Transverse colon (tissue), 4 donors: ENCODE measurements around the gene SLC52A3. TPM values are rescaled to one million over a fixed set of nuclear protein-coding genes. Genes with fewer than 3 reads are reported as not detected.

Experiments used
- DNase-seq: peaks from one replicate; pipeline ENCODE4 v3.0.0-alpha.2; 2019
- H3K27ac ChIP-seq, 4 donors: fragments of 200-600 bp; sonication (generic); 2 replicates each; pipeline ENCODE4 v1.5.1; 2016 to 2018; ENCODE audit warnings: inconsistent platforms in 4 of 4
- H3K27me3 ChIP-seq: fragments of 200-600 bp; sonication (generic); 2 replicates; pipeline ENCODE4 v1.5.1; 2017; ENCODE audit warnings: inconsistent platforms
- H3K36me3 ChIP-seq, 4 donors: fragments of 200-600 bp; sonication (generic); 2 replicates each; pipeline ENCODE4 v1.5.1; 2017 to 2019; ENCODE audit warnings: inconsistent platforms in 4 of 4
- H3K4me1 ChIP-seq, 4 donors: fragments of 200-600 bp; sonication (generic); 2 replicates each; pipeline ENCODE4 v1.5.1; 2017 to 2020; ENCODE audit warnings: inconsistent platforms in 4 of 4
- H3K4me3 ChIP-seq, 4 donors: fragments of 200-600 bp; sonication (generic); 1 replicate in 1 of 4; 2 replicates in 3 of 4; pipeline versions ENCODE4 v1.5.1 to v1.6.1; 2017 to 2019; ENCODE audit warnings: inconsistent platforms in 4 of 4
- H3K9me3 ChIP-seq, 2 donors: fragments of 200-600 bp; sonication (generic); 2 replicates each; pipeline ENCODE4 v1.5.1; 2017 to 2019; ENCODE audit warnings: inconsistent platforms in 2 of 2
- EP300 ChIP-seq: sonication (generic); formaldehyde crosslinking; IDR thresholded peaks from one replicate; pipeline ENCODE4 v1.6.1; 2017; ENCODE audit warnings: antibody characterized with exemption, low read depth
- POLR2A ChIP-seq: fragments of 450-650 bp; IDR thresholded peaks from one replicate; pipeline ENCODE4 v1.6.1; 2016; ENCODE audit warnings: antibody characterized with exemption, mild to moderate bottlenecking, moderate library complexity
- POLR2AphosphoS5 ChIP-seq, 3 donors: sonication (generic); formaldehyde crosslinking; IDR thresholded peaks; one replicate each; pipeline ENCODE4 v1.6.1; 2016; ENCODE audit warnings: antibody characterized with exemption in 3 of 3
- WGBS, 2 donors: methylation state at CpG; one replicate each; pipeline ENCODE4 v1.1.5; 2018; ENCODE audit warnings: low coverage in 1 of 2; 5-methylcytosine and 5-hydroxymethylcytosine counted together
- in situ Hi-C, 4 donors: fragments of 200-750 bp; cut with MboI; loops; one replicate each; pipeline versions ENCODE4 v1.15.0 to v1.15.1; 2017; ENCODE audit warnings: low sequenced_read_pairs in 3 of 4, low pct_ligation_motif_present in 1 of 4, low pct_unique_long_range_greater_than_20kb in 1 of 4
- intact Hi-C: fragments of 100-400 bp; cut with DNase I; formaldehyde crosslinking; loops from one replicate; pipeline ENCODE4 v1.15.1; 2023; ENCODE audit warnings: low total_unique reads
- total RNA-seq, 4 donors: library from RNA; depleted of rRNA; stranded (reverse); fragments of >200 nt; gene quantifications; one replicate each; pipeline ENCODE4 v1.1.0, GENCODE V29; 2016
- TF ChIP-seq, protein P1 (sequence below), 5 experiments: fragments of 200-600 bp in 3 of 5; fragments of 450-650 bp in 2 of 5; sonication (generic) in 3 of 5; IDR thresholded peaks; 1 replicate in 2 of 5; 2 replicates in 3 of 5; pipeline ENCODE4 v1.5.1; 2016 to 2017; ENCODE audit warnings: antibody characterized with exemption in 5 of 5, inconsistent platforms in 3 of 5, mild to moderate bottlenecking in 2 of 5, moderate library complexity in 1 of 5

The SLC52A3 gene
- total RNA-seq, 4 donors from 2014 or later = 7.2 to 35.9 (median 15.3) TPM

DNA sequence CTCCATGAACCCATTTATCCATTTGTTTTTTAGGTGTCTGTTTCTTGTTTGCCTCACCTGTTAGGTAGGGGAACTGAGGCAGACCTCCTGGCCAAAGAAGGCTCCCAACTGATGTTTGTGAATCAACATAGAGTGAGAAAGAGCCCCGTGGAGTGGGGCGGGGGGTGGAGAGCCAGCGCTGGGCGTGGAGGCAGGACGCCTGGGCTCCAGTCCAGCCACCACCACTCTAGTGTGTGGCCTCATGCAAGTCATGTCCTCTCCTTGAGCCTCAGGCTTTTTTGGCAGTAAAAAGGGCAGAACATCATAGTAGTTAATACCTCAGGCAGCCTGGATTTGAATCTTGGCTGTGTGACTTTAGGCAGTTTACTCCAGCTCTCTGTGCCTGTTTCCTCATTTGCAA lies 50.5 kb downstream of the SLC52A3 start:
- peaks cover 45% of the 10 kb centered on the region for H3K27me3 ChIP-seq
- no peak overlapping the region for H3K4me3 ChIP-seq
- TF ChIP-seq EP300 = no peak
- TF ChIP-seq POLR2AphosphoS5 (IDR thresholded peaks at IDR 0.05) = no peak
- TF ChIP-seq POLR2A = no peak
- TF ChIP-seq, protein P1, sequence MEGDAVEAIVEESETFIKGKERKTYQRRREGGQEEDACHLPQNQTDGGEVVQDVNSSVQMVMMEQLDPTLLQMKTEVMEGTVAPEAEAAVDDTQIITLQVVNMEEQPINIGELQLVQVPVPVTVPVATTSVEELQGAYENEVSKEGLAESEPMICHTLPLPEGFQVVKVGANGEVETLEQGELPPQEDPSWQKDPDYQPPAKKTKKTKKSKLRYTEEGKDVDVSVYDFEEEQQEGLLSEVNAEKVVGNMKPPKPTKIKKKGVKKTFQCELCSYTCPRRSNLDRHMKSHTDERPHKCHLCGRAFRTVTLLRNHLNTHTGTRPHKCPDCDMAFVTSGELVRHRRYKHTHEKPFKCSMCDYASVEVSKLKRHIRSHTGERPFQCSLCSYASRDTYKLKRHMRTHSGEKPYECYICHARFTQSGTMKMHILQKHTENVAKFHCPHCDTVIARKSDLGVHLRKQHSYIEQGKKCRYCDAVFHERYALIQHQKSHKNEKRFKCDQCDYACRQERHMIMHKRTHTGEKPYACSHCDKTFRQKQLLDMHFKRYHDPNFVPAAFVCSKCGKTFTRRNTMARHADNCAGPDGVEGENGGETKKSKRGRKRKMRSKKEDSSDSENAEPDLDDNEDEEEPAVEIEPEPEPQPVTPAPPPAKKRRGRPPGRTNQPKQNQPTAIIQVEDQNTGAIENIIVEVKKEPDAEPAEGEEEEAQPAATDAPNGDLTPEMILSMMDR (IDR thresholded peaks at IDR 0.05) = no peak
- no peaks in the 10 kb centered on the region for H3K4me1 ChIP-seq
- peaks cover 0 to 2% of the 10 kb centered on the region in 2 donors for H3K9me3 ChIP-seq
- intact Hi-C loops = no loop called here
- in situ Hi-C loops = no loop called here
- H3K36me3 ChIP-seq = no peaks in the 10 kb centered on the region
- DNase-seq = no peak
- no peak overlapping the region for H3K27ac ChIP-seq
- WGBS, 2 donors = 50% methylated on average over 5 of the region's 5 CpGs; no CpG with 5 or more reads in 1 of the 2 donors

- no peak overlapping the region for H3K27ac ChIP-seq
- 60 to 85% methylated on average over 5 to 7 of the region's 7 CpGs for WGBS, 2 donors
- in situ Hi-C loops (no loop called here), intact Hi-C loops (no loop called here)
- H3K27me3 ChIP-seq = peaks cover 45% of the 10 kb centered on the region
- peaks cover 0 to 5% of the 10 kb centered on the region in 2 donors for H3K9me3 ChIP-seq
- DNase-seq = no peak
- no peak overlapping the region for H3K4me3 ChIP-seq
- H3K4me1 ChIP-seq = no peaks in the 10 kb centered on the region
- no peaks in the 10 kb centered on the region for H3K36me3 ChIP-seq
- no peak for TF ChIP-seq POLR2AphosphoS5 (IDR thresholded peaks at IDR 0.05)
- no peak for TF ChIP-seq EP300
- no peak for TF ChIP-seq POLR2A
- TF ChIP-seq, protein P1 (IDR thresholded peaks at IDR 0.05) = no peak
These were observed 51.0 kb downstream of the SLC52A3 start for GRCh38 chr20:717271-717670.

DNA sequence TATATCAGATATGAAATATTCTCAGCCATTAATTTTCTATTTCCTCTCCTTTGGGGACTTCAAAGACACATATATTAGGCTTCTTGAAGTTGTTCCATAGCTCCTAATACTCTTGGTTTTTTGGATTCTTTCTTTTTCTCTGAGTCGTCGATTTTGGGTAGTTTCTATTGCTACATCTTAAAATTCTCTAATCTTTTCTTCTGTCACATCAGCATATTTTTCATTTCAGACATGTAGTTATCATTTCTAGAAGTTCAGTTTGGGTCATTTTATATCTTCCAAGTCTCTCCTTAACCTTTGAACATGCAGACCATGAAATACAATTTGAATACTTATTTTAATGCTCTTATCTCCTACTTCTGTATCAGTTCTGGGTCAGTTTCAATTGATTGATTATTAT lies 53.8 kb downstream of the SLC52A3 start:
- no peak for DNase-seq
- H3K4me3 ChIP-seq = no peak overlapping the region
- peaks cover 0 to 5% of the 10 kb centered on the region in 2 donors for H3K9me3 ChIP-seq
- H3K27ac ChIP-seq = no peak overlapping the region
- in situ Hi-C loops = no loop called here
- peaks cover 0 to 5% (median 3%) of the 10 kb centered on the region in 4 donors for H3K4me1 ChIP-seq
- 82 to 88% methylated on average over 2 of the region's 2 CpGs for WGBS, 2 donors
- H3K36me3 ChIP-seq = no peaks in the 10 kb centered on the region
- intact Hi-C loops = no loop called here
- H3K27me3 ChIP-seq = peaks cover 58% of the 10 kb centered on the region
- TF ChIP-seq POLR2A = no peak
- TF ChIP-seq, protein P1 (IDR thresholded peaks at IDR 0.05) = no peak
- TF ChIP-seq POLR2AphosphoS5 (IDR thresholded peaks at IDR 0.05) = no peak
- TF ChIP-seq EP300 = no peak

GRCh38 chr20:711576-711975 lies 56.7 kb downstream of the SLC52A3 start:
- TF ChIP-seq, protein P1 (IDR thresholded peaks at IDR 0.05) = no peak
- TF ChIP-seq POLR2A (no peak), POLR2AphosphoS5 (IDR thresholded peaks at IDR 0.05) (no peak), EP300 (no peak)
- in situ Hi-C loops (no loop called here), intact Hi-C loops (no loop called here)
- H3K9me3 ChIP-seq = peaks cover 0 to 5% of the 10 kb centered on the region in 2 donors
- WGBS, 2 donors = 39 to 51% methylated on average over 2 of the region's 2 CpGs
- H3K27ac ChIP-seq = no peak overlapping the region
- peaks cover 0 to 7% (median 3%) of the 10 kb centered on the region in 4 donors for H3K4me1 ChIP-seq
- H3K4me3 ChIP-seq = no peak overlapping the region
- H3K27me3 ChIP-seq = peaks cover 74% of the 10 kb centered on the region
- no peaks in the 10 kb centered on the region for H3K36me3 ChIP-seq
- DNase-seq = no peak
